ENCODE results near the gene ACBD7.

The ACBD7 gene

GRCh38 chr10:15092855-15093408, 4.4 kb upstream of the ACBD7 start:
- in situ Hi-C loops (cut with MboI; ENCODE audit: low sequenced_read_pairs) = no loop called here

- in situ Hi-C loops (cut with MboI; ENCODE audit: low sequenced_read_pairs) = no loop called here
Observed at GRCh38 chr10:15091418-15091817, 2.8 kb upstream of the ACBD7 start.

- in situ Hi-C loops (cut with MboI; ENCODE audit: low sequenced_read_pairs) = no loop called here
Observed at GRCh38 chr10:15084502-15084922, 4.1 kb downstream of the ACBD7 start.

GRCh38 chr10:15083674-15084501, 4.7 kb downstream of the ACBD7 start:
- in situ Hi-C loops (cut with MboI; ENCODE audit: low sequenced_read_pairs) = no loop called here

- in situ Hi-C loops (cut with MboI; ENCODE audit: low sequenced_read_pairs) = no loop called here
Observed at GRCh38 chr10:15075421-15075820, 13.2 kb downstream of the ACBD7 start.

DNA sequence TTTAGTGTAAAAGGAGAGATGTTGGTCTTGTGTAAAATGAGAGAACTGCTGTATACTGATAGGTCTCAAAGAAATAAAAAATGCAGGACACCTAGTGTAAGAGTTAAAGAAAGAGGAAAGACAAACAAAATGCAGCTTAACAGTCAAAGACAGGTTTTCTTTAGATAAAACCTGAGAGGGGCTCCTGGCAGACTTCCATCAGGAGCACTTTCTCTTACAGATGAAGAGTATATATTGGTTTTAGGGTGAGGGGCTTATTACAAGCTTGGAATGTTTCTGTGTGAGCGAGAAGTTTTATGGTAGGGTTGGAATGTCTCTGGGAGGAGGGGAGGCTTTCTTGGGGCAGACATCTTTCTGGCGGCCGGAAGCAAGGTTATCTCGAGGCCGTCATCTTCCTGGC, 16.2 kb downstream of the ACBD7 start:
- in situ Hi-C loops (cut with MboI; ENCODE audit: low sequenced_read_pairs) = no loop called here

DNA sequence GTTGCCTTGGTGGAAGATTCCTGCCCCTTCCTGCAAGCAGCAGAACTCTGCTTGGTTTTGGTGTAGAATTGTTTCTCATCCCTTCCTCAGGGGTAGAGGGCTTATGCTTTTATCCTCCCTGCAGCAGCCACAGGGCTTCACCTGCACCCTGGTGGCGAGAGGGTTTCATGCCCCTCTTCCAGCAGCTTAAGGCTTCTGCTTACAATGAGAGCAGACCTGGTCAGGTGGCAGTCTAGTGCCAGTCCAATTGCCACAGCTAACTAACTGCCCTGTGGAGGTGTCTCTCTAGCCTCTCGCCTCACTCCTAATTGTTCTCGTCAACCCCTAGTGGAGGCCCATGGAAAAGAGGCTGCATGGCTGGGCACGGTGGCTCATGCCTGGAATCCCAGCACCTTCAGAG, 19.3 kb downstream of the ACBD7 start:
- in situ Hi-C loops (cut with MboI; ENCODE audit: low sequenced_read_pairs) = no loop called here

GRCh38 chr10:15068802-15069201, 19.8 kb downstream of the ACBD7 start:
- in situ Hi-C loops (cut with MboI; ENCODE audit: low sequenced_read_pairs) = no loop called here

DNA sequence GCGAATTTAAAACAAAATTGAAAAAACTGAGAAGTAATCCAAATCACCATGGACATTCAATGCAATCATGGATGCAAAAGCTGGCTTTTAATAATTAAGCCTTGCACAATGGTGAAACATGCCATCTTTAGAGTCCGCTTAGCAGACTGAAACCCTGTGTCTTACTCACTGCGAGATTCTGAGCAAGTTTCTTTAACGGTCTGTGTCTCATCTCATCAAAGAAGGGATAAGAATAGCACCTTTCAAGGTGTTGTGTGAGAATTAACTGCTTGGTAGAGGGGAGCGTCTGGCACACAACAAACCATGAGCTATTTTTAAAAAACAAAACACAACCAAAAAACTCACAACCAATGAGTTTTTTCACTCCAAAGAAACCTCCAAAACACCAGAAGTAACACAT, 21.4 kb downstream of the ACBD7 start:
- in situ Hi-C loops (cut with MboI; ENCODE audit: low sequenced_read_pairs) = no loop called here

- in situ Hi-C loops (cut with MboI; ENCODE audit: low sequenced_read_pairs) = no loop called here
Observed at GRCh38 chr10:15060638-15061037, 27.9 kb downstream of the ACBD7 start.

DNA sequence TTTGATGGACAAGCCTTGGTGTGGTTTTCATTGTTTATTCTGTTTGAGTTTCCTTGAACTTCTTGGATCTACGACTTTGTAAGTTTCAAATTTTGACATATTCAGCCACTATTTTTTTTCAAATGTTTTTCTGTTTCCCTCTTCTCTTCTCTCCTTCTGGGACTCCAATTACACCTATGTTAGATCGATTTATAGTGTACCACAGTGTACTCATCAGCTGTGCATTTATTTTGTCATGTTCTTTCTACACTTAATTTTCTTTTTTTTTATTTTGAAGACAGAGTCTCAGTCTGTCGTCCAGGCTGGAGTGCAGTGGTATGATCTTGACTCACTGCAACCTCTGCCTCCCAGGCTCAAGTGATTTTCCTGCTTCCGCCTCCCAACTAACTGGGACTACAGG, 28.7 kb downstream of the ACBD7 start:
- in situ Hi-C loops (cut with MboI; ENCODE audit: low sequenced_read_pairs) = no loop called here

- in situ Hi-C loops (cut with MboI; ENCODE audit: low sequenced_read_pairs) = no loop called here
Observed at GRCh38 chr10:15058689-15059088, 29.9 kb downstream of the ACBD7 start.

GRCh38 chr10:15053061-15053460, 35.5 kb downstream of the ACBD7 start:
- in situ Hi-C loops (cut with MboI; ENCODE audit: low sequenced_read_pairs) = no loop called here

DNA sequence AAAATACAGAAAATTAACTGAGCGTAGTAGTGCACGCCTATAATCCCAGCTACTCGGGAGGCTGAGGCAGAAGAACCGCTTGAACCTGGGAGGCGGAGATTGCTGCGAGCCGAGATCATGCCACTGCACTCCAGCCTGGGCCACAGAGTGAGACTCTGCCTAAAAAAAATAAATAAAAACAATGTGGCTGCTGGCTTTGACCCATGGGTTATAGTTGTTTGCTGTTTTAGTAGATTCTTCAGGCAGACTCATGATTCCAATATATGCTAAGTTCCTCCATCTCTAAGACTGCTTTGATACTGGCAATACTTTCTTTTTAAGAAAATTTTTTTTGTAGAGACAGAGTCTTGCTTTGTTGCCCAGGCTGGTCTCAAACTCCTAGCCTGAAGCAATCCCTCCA, 36.5 kb downstream of the ACBD7 start:
- in situ Hi-C loops (cut with MboI; ENCODE audit: low sequenced_read_pairs) = no loop called here

DNA sequence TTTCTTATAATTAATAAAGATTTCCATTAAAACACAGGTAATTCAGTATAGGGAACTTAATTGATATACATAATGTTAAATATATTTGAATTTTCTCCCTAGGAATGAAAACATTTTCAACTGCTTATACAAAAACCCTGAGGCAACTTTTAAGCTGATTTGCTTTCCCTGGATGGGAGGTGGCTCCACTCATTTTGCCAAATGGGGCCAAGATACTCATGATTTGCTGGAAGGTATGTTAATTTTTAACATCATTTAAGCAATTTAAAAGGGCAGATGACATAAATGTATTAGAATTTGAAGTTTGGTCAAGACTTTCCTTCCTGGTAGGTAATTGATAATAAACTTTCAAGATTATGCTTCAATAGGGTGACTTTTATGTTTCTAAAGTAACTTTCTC, 39.0 kb downstream of the ACBD7 start:
- in situ Hi-C loops (cut with MboI; ENCODE audit: low sequenced_read_pairs) = no loop called here

GRCh38 chr10:15046626-15047025, 42.0 kb downstream of the ACBD7 start:
- in situ Hi-C loops (cut with MboI; ENCODE audit: low sequenced_read_pairs) = no loop called here

GRCh38 chr10:15045380-15045779, 43.2 kb downstream of the ACBD7 start:
- in situ Hi-C loops (cut with MboI; ENCODE audit: low sequenced_read_pairs) = no loop called here

- in situ Hi-C loops (cut with MboI; ENCODE audit: low sequenced_read_pairs) = no loop called here
Observed at GRCh38 chr10:15043674-15044073, 44.9 kb downstream of the ACBD7 start, which contains the start of gene OLAH. Gene OLAH, plus strand, starts transcription at chr10:15043943. Its CDS starts 3,346 bp downstream, at chr10:15047289.

DNA sequence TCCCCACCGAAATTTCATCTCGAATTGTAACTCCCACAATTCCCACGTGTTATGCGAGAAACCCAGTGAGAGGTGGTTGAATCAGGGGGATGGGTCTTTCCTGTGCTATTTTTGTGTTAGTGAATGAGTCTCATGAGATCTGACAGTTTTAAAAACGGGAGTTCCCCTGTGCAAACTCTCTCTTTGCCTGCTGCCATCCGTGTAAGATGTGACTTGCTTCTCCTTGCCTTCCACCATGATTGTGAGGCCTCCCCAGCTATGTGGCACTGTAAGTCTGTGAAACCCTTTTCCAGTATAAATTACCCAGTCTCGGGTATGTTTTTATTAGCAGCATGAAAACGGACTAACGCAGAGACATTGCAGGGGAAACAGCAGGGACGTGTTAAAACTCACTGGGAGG, 50.2 kb downstream of the ACBD7 start:
- in situ Hi-C loops (cut with MboI; ENCODE audit: low sequenced_read_pairs) = no loop called here

- in situ Hi-C loops (cut with MboI; ENCODE audit: low sequenced_read_pairs) = no loop called here
Observed at GRCh38 chr10:15037691-15038090, 50.9 kb downstream of the ACBD7 start.

GRCh38 chr10:15035385-15036301, 52.9 kb downstream of the ACBD7 start:
- in situ Hi-C loops (cut with MboI; ENCODE audit: low sequenced_read_pairs) = no loop called here

- in situ Hi-C loops (cut with MboI; ENCODE audit: low sequenced_read_pairs) = no loop called here
Observed at GRCh38 chr10:15027741-15028140, 60.8 kb downstream of the ACBD7 start.

All from HL-60/S4 (cell line).